Measurements from ENCODE around the gene DENND2C.

DENND2C gene

GRCh38 chr1:114610546-114611245, 59.2 kb downstream of the DENND2C start:
- no peak for TF ChIP-seq CTCF (IDR thresholded peaks at IDR 0.05; ENCODE audit: insufficient read depth, low read length)
- H3K27ac ChIP-seq (replicated peaks) = no peak overlapping the region
- H3K27me3 ChIP-seq (ENCODE audit: insufficient read depth, poor library complexity, severe bottlenecking) = no peaks in the 10 kb centered on the region
- H3K4me3 ChIP-seq (replicated peaks; ENCODE audit: insufficient read depth, low read length) = no peak overlapping the region
- no peak for DNase-seq (ENCODE audit: low read depth in 1 of 2, low spot score in 1 of 2)

GRCh38 chr1:114609826-114610225, 60.0 kb downstream of the DENND2C start:
- no peak for DNase-seq (ENCODE audit: low read depth in 1 of 2, low spot score in 1 of 2)
- TF ChIP-seq REST (IDR thresholded peaks at IDR 0.05; ENCODE audit: insufficient replicate concordance, low read depth) = no peak
- no peak for TF ChIP-seq POLR2AphosphoS5 (IDR thresholded peaks at IDR 0.05; ENCODE audit: low read depth)
- TF ChIP-seq SPI1 (IDR thresholded peaks at IDR 0.05; ENCODE audit: borderline replicate concordance, low read depth) = no peak
- TF ChIP-seq CTCF (IDR thresholded peaks at IDR 0.05; ENCODE audit: insufficient read depth, low read length) = no peak
- no peak for TF ChIP-seq GABPA (IDR thresholded peaks at IDR 0.05; ENCODE audit: low read depth)
- H3K27me3 ChIP-seq (ENCODE audit: insufficient read depth, poor library complexity, severe bottlenecking) = no peaks in the 10 kb centered on the region

GRCh38 chr1:114609026-114609425, 60.8 kb downstream of the DENND2C start:
- no peak for DNase-seq (ENCODE audit: low read depth in 1 of 2, low spot score in 1 of 2)
- TF ChIP-seq REST (IDR thresholded peaks at IDR 0.05; ENCODE audit: insufficient replicate concordance, low read depth) (no peak), CTCF (IDR thresholded peaks at IDR 0.05; ENCODE audit: insufficient read depth, low read length) (no peak), SPI1 (IDR thresholded peaks at IDR 0.05; ENCODE audit: borderline replicate concordance, low read depth) (no peak), POLR2AphosphoS5 (IDR thresholded peaks at IDR 0.05; ENCODE audit: low read depth) (no peak), GABPA (IDR thresholded peaks at IDR 0.05; ENCODE audit: low read depth) (no peak)
- Histone ChIP-seq H3K4me3 (replicated peaks; ENCODE audit: insufficient read depth, low read length) (no peak overlapping the region), H3K27ac (replicated peaks) (no peak overlapping the region), H3K27me3 (ENCODE audit: insufficient read depth, poor library complexity, severe bottlenecking) (no peaks in the 10 kb centered on the region)

More at GRCh38 chr1:114609826-114610225, 60.0 kb downstream of the DENND2C start:
- no peak overlapping the region for H3K4me3 ChIP-seq (replicated peaks; ENCODE audit: insufficient read depth, low read length)
- no peak overlapping the region for H3K27ac ChIP-seq (replicated peaks)

- TF ChIP-seq CTCF (IDR thresholded peaks at IDR 0.05; ENCODE audit: insufficient read depth, low read length) (no peak), REST (IDR thresholded peaks at IDR 0.05; ENCODE audit: insufficient replicate concordance, low read depth) (no peak), SPI1 (IDR thresholded peaks at IDR 0.05; ENCODE audit: borderline replicate concordance, low read depth) (no peak), POLR2AphosphoS5 (IDR thresholded peaks at IDR 0.05; ENCODE audit: low read depth) (no peak), GABPA (IDR thresholded peaks at IDR 0.05; ENCODE audit: low read depth) (no peak)
- no peak for DNase-seq (ENCODE audit: low read depth in 1 of 2, low spot score in 1 of 2)
- Histone ChIP-seq H3K27ac (replicated peaks) (no peak overlapping the region), H3K27me3 (ENCODE audit: insufficient read depth, poor library complexity, severe bottlenecking) (no peaks in the 10 kb centered on the region), H3K4me3 (replicated peaks; ENCODE audit: insufficient read depth, low read length) (no peak overlapping the region)
Observed at GRCh38 chr1:114607223-114607622, 62.6 kb downstream of the DENND2C start.
